GM21390 (cell line): Measurements from ENCODE around the gene STXBP6.

Experiments
- ATAC-seq: cut with Tn5 transposase; IDR thresholded peaks from one replicate; pipeline ENCODE4 v1.9.1; 2021; ENCODE audit not compliant: unreplicated experiment

Gene STXBP6

GRCh38 chr14:25049568-25050268 is at the start of gene STXBP6:
Gene STXBP6, minus strand, starts transcription at chr14:25050147. Its CDS starts 75,329 bp downstream, at chr14:24974818.
- no peak for ATAC-seq

- ATAC-seq, result no peak
These were observed 47.2 kb upstream of the STXBP6 start for GRCh38 chr14:25097120-25097519.

GRCh38 chr14:25095736-25096437 is 45.9 kb upstream of the STXBP6 start:
- ATAC-seq, result no peak

GRCh38 chr14:25094171-25094907 is 44.4 kb upstream of the STXBP6 start:
- no peak for ATAC-seq

- no peak for ATAC-seq
These were observed 42.4 kb upstream of the STXBP6 start for GRCh38 chr14:25092258-25092740.

DNA sequence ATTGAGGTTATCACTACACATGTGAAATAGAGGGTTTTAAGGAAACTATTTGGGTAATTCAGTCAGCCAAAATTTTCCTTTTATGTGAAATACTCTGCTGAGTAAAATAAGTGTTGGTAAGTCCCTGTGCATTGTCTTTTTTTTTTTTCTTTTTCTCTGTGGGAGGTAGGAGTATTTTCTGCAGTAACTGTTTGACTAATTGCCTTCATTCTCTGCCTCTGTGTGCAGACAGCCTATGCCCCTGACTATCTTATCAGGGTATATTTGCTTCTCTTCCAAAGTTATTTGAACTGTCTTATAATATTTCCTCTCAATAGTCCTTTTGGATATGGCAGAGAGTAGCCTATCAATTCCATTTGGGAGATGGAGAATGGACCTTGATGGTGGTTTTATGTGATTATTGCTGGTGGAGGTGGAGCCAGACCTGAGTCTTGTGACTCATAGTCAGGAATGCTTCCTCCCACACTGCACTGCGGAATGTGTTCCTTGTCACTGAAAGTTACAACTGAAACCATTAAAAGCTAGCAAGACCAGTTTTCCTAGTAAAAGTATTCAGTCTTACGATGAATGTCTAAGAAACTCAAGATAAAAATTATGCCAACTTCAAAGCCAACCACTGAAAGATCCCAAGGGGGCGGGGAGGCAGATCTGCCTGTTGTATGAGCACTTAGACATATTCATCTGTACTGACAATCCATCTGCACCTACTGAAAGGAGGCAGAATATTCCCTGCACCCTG is 40.9 kb upstream of the STXBP6 start:
- no peak for ATAC-seq

DNA sequence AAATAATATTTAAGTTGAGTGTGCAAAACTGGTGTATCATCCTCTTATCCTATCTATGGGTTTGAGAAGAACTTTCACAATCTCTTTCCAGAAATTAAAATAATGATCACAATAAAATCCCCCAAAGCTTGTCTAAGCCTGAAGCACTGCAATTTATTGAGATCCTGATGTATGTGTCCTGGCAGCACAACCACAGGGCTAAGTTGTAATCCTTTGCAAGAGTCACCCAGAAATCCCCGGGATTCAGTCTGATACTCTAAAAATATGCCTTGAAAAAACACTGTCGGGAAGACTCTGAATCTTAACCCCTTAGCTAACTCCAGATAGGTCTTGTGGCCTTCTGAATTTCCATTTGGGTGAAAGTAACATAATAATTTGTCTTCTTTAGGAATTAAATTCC is 40.3 kb upstream of the STXBP6 start:
- no peak for ATAC-seq

DNA sequence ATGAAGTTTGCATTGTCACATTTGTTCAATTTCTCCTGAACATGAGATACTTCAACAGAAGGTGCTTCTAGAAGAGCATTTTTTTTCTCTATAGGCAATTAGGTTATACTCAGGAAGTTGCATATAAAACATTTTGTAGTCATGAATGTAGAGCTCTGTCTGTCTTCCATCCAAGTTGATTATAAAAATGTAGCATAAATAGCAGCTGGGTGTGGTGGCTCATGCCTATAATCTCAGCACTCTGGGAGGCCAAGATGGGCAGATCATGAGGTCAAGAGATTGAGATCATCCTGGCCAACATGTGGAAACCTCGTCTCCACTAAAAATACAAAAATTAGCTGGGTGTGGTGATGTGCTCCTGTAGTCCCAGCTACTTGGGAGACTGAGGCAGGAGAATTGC is 39.5 kb upstream of the STXBP6 start:
- ATAC-seq, result no peak

DNA sequence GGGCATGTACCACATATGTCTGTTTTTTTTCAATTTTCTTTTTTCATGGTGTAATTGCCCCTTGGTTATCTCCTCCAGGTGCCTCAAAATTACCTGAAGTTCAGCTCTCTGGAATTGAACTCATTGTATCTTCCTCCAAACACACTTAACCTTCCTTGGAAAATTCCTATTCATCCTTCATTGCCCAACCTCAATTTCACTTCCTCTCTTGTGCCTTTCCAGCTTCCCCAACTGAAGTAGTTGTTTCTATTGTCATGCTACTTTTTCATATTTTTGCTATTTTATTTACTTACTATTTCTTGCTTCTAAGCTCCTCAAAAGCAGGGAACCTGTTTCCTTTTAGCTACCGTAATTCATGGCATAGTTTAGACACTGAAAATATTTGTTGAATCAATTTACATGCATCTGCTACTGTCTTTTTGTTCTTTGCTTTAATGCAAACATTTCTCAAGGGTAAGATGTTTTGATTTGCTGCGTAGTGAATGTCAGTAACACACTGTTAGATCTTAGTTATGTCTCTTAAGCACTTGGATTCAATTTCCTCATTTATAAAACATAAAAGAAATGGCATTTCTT is 37.0 kb upstream of the STXBP6 start:
- no peak for ATAC-seq

DNA sequence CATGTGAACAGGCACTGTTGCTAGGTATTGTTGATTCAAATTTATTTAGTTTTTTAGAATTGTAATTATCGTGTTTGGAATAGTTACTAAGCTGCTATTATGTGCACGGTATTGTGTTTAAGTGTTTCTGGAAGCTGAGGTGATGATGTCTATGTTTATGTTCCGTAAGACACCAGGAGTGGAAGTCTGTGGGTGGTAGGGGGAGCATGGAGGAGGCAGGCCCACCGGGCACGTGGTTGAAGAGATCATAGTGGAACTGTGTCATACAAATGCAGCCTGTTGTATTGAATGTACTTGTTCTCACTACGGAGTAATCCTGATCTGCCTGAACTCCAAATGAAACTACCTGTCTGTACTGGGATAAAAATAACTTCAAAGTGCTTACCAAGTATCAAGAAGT is 36.1 kb upstream of the STXBP6 start:
- ATAC-seq, result no peak

DNA sequence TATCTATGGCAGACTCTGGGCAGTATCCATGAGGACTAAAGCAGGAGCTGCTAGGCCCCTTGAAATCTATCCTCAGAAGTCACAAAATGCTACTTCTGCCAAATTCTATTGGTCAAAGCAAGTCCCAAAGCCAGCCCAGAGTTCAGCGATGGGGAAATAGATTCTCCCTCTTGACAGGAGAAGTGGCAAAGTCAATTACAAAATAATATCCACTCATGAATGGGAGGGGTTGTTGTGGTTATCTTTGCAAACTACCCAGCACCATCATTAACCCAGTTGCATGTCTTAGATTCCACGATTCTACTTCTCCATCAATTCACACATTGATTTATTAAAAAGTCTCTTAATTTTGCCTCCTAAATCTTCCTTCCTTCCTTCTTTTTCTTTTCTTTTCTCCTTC is 30.7 kb upstream of the STXBP6 start:
- ATAC-seq, result no peak

- no peak for ATAC-seq
These were observed 29.4 kb upstream of the STXBP6 start for GRCh38 chr14:25079311-25079710.

DNA sequence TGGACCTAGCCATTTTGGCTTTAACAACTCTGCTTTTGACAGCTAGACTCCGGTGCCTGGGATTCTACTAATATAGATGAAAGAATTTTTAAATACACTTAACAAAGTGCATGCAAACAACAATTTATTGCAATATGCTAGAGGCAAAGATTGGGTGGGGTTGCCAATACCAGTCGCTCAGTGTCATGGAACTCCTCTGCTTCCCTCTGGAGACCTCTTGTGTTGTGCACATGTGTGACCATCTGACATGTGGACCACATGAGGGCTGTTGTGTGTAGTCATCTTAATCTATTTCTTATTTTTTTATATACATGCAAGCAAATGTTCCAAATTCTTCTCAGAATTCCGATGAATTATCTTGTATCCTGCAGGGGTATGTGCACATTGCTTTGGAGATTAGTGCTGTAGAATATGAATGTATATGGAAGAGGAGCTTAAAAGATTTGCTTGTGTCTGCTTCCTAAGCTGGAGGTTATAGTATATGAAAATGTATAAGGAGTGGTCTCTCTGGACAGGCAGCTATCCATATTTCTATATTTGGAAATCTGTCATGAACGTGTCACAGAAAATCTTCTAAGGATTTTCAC is 24.2 kb upstream of the STXBP6 start:
- no peak for ATAC-seq

GRCh38 chr14:25069879-25070278 is 19.9 kb upstream of the STXBP6 start:
- no peak for ATAC-seq

GRCh38 chr14:25067600-25067999 is 17.7 kb upstream of the STXBP6 start:
- no peak for ATAC-seq

- no peak for ATAC-seq
These were observed 12.0 kb upstream of the STXBP6 start for GRCh38 chr14:25062022-25062321.

GRCh38 chr14:25056688-25057078 is 6.7 kb upstream of the STXBP6 start:
- ATAC-seq, result no peak

DNA sequence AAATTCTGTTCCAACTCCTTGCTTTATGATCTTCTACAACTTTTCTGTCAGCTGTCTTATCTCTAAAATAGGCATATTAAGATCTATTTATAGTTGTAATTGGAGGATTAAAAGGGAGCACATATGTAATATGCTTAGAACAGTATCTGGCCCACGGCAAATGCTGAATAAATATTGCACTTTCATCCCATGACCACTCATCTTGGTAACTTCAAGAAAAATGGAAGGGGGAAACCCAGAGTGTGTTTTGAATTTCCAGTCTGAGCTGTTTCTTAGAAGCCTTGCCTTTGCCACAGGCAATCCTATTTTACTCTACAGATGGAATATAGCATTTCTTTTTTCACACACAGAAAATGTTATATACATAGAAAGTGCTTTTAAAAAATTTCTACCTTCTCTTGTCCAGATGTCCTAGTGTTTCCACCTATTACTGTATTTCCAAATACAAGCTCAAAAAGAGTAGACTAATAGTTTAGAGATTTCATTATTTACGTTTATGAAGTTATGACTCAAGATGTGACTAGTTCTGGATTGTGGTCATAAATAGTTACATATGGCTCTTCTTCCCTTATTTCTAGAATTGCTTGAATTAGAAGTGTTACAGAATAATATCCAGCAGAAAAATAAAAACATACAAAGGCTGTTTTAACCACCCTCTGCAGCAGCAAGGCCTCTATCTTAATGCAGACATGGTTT is 6.2 kb upstream of the STXBP6 start:
- no peak for ATAC-seq

DNA sequence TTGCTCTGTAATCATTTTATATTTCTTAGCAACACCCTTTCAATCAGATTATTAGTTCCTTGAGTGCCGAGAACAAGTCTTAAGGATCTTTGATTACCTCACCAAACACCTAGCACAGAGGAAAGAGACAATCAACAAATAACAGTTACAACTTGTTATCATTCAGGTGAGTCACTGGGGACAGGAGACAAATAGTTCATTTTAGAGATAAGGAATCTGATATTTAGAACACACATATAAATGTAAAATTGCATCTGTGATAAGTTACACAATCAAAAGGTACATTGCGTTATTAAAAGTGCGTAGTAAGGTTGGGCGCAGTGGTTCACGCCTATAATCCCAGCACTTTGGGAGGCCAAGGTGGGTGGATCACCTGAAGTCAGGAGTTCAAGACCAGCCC is 5.1 kb upstream of the STXBP6 start:
- ATAC-seq, result no peak

DNA sequence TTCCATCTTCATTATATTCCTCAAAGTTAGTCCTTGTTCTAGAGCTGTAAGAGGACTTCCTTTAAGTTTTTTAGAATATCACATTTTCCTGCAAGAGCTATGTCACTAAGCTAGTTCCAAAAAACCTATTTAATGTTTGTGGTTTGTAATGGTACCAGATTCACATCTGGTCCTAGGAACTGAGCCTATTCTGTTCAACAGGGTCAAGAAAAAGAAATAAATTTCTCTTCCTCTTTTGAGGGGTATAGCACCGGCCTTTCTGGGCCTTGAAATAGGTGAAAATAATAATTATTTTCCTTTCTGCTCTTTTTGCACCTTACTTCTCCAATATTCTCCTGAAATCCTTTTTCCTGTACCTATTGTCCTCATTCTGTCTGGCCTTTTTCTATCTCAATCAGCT is 3.6 kb upstream of the STXBP6 start:
- ATAC-seq, result no peak
